ENCODE measurements around the gene HOXD10.

The HOXD10 gene

GRCh38 chr2:176079285-176079830 lies 37.2 kb upstream of the HOXD10 start:
- TF ChIP-seq GATA2 (IDR thresholded peaks at IDR 0.05; ENCODE audit: low read depth, low read length) = no peak
- TF ChIP-seq GATA3 (IDR thresholded peaks at IDR 0.05; ENCODE audit: low read depth, low read length) = no peak

- no peak for TF ChIP-seq GATA2 (IDR thresholded peaks at IDR 0.05; ENCODE audit: low read depth, low read length)
- no peak for TF ChIP-seq GATA3 (IDR thresholded peaks at IDR 0.05; ENCODE audit: low read depth, low read length)
Measured at GRCh38 chr2:176079831-176080539, 36.6 kb upstream of the HOXD10 start.

GRCh38 chr2:176080540-176081375 lies 35.8 kb upstream of the HOXD10 start:
- TF ChIP-seq GATA2 (IDR thresholded peaks at IDR 0.05; ENCODE audit: low read depth, low read length) (no peak), GATA3 (IDR thresholded peaks at IDR 0.05; ENCODE audit: low read depth, low read length) (no peak)

- TF ChIP-seq GATA2 (IDR thresholded peaks at IDR 0.05; ENCODE audit: low read depth, low read length) (no peak), GATA3 (IDR thresholded peaks at IDR 0.05; ENCODE audit: low read depth, low read length) (no peak)
Measured at GRCh38 chr2:176081376-176081836, 35.2 kb upstream of the HOXD10 start.

- TF ChIP-seq GATA3 (IDR thresholded peaks at IDR 0.05; ENCODE audit: low read depth, low read length) (no peak), GATA2 (IDR thresholded peaks at IDR 0.05; ENCODE audit: low read depth, low read length) (no peak)
Measured at GRCh38 chr2:176081837-176082524, 34.6 kb upstream of the HOXD10 start.

GRCh38 chr2:176082525-176082823 lies 34.1 kb upstream of the HOXD10 start:
- TF ChIP-seq GATA2 (IDR thresholded peaks at IDR 0.05; ENCODE audit: low read depth, low read length) (no peak), GATA3 (IDR thresholded peaks at IDR 0.05; ENCODE audit: low read depth, low read length) (no peak)

GRCh38 chr2:176082824-176083751 lies 33.5 kb upstream of the HOXD10 start:
- TF ChIP-seq GATA2 (IDR thresholded peaks at IDR 0.05; ENCODE audit: low read depth, low read length) (no peak), GATA3 (IDR thresholded peaks at IDR 0.05; ENCODE audit: low read depth, low read length) (no peak)

- no peak for TF ChIP-seq GATA3 (IDR thresholded peaks at IDR 0.05; ENCODE audit: low read depth, low read length)
Measured at GRCh38 chr2:176083796-176084261, 32.7 kb upstream of the HOXD10 start, which contains the start of gene EVX2. Gene EVX2 (minus strand): TSS chr2:176083962. CDS start chr2:176083776, 186 bp downstream.

GRCh38 chr2:176084611-176085119 lies 31.9 kb upstream of the HOXD10 start:
- TF ChIP-seq GATA2 (IDR thresholded peaks at IDR 0.05; ENCODE audit: low read depth, low read length) (no peak), GATA3 (IDR thresholded peaks at IDR 0.05; ENCODE audit: low read depth, low read length) (no peak)

GRCh38 chr2:176085120-176085788 lies 31.3 kb upstream of the HOXD10 start:
- no peak for TF ChIP-seq GATA3 (IDR thresholded peaks at IDR 0.05; ENCODE audit: low read depth, low read length)

- TF ChIP-seq GATA2 (IDR thresholded peaks at IDR 0.05; ENCODE audit: low read depth, low read length) (no peak), GATA3 (IDR thresholded peaks at IDR 0.05; ENCODE audit: low read depth, low read length) (no peak)
Measured at GRCh38 chr2:176085861-176086771, 30.5 kb upstream of the HOXD10 start.

Measured in SH-SY5Y (cell line).